AG04450 (cell line): ENCODE results near the gene CFAP46. TPM values are rescaled to one million over a fixed set of nuclear protein-coding genes. Genes with fewer than 3 reads are reported as not detected.

Experiments
- CTCF ChIA-PET: fragments of 300-600, 350-600 bp; formaldehyde crosslinking; extraction: SDS; loops from one replicate; lab custom pipeline; 2022; ENCODE audit warnings: antibody characterized with exemption, inconsistent platforms; lab: Charles Lee
- POLR2A ChIA-PET: fragments of 350-600 bp; formaldehyde crosslinking; extraction: SDS; loops from one replicate; lab custom pipeline; 2021; ENCODE audit warnings: antibody characterized with exemption, inconsistent platforms; lab: Yijun Ruan, JAX
- DNase-seq: peaks from one replicate; pipeline ENCODE4 v3.0.0-alpha.2; 2011; ENCODE audit warnings: low read depth, low spot score
- H3K27ac ChIP-seq: one replicate; pipeline ENCODE4 v1.5.1; 2012; ENCODE audit warnings: low read depth, low read length, control low read depth
- H3K27me3 ChIP-seq: one replicate; pipeline ENCODE4 v1.6.0; 2012; ENCODE audit warnings: low read length; ENCODE audit not compliant: control insufficient read depth, insufficient read depth
- H3K4me3 ChIP-seq: 2 replicates; pipeline ENCODE4 v1.5.1; 2011; ENCODE audit warnings: mild to moderate bottlenecking, low read depth, low read length, control low read depth
- H3K9me3 ChIP-seq: 2 replicates; pipeline ENCODE4 v1.5.1; 2012; ENCODE audit warnings: low read length; ENCODE audit not compliant: control insufficient read depth, insufficient read depth
- polyA plus RNA-seq: library from polyadenylated mRNA; depleted of rRNA; stranded (reverse); fragments of >200 nt; gene quantifications from 2 replicates; pipeline ENCODE4 v1.2.3, GENCODE V29; 2011
- TF ChIP-seq, protein P1 (sequence below): IDR thresholded peaks from 2 replicates; pipeline ENCODE4 v1.5.1; 2011; ENCODE audit warnings: low read depth, low read length, control low read depth, inconsistent platforms

The CFAP46 gene
- polyA plus RNA-seq, 1 experiment, result 2.7 TPM

DNA sequence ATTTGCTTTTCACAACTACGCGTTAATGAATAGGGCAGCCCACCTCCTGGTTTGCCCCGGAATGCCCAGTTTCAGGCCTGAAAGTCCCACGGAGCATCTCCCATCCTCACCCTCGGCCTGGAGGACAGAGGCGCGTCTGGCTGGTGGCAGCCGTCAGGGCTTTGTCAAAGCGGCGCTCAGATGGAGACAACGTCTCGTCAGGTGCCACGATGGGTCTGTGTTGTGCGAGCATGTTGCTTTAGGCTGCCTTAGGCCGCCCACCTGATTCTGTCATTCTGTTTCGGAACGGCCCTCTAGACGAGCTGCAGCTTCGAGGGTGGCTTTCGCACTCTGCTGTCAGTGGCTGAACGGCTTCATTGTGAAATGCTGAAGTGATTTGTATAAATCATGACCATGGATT lies 39.4 kb upstream of the CFAP46 start:
- TF ChIP-seq, protein P1, sequence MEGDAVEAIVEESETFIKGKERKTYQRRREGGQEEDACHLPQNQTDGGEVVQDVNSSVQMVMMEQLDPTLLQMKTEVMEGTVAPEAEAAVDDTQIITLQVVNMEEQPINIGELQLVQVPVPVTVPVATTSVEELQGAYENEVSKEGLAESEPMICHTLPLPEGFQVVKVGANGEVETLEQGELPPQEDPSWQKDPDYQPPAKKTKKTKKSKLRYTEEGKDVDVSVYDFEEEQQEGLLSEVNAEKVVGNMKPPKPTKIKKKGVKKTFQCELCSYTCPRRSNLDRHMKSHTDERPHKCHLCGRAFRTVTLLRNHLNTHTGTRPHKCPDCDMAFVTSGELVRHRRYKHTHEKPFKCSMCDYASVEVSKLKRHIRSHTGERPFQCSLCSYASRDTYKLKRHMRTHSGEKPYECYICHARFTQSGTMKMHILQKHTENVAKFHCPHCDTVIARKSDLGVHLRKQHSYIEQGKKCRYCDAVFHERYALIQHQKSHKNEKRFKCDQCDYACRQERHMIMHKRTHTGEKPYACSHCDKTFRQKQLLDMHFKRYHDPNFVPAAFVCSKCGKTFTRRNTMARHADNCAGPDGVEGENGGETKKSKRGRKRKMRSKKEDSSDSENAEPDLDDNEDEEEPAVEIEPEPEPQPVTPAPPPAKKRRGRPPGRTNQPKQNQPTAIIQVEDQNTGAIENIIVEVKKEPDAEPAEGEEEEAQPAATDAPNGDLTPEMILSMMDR, result no peak
- Histone ChIP-seq H3K9me3 (peaks cover 12% of the 10 kb centered on the region; the same call in 1 of the 2 replicates), H3K27me3 (peaks cover 3% of the 10 kb centered on the region), H3K27ac (no peak overlapping the region), H3K4me3 (no peak overlapping the region)
- no peak for DNase-seq
- POLR2A ChIA-PET, result no interaction called here
- CTCF ChIA-PET, result no interaction called here

DNA sequence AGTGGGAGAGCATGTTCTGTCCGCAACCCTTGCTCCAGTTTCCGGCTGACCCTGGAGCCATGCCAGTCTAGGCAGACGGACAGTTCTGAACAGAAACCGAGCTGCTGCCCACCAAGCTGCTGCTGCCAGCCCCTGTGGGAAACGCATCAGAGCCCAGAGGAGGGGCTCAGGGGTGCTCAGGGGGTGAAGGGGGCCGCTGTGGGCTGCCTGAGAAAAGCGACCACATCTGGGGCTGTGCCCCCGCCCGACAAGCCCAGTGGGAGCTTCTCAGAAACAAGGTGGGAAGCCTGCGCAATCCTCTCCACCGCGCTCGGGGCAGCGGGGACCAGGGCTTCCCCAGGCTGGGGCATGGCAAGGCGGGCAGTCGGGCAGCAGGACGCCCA lies 38.8 kb upstream of the CFAP46 start:
- TF ChIP-seq, protein P1, result no peak
- ChIA-PET CTCF (no interaction called here), POLR2A (no interaction called here)
- Histone ChIP-seq H3K4me3 (no peak overlapping the region), H3K9me3 (peaks cover 12% of the 10 kb centered on the region; the same call in 1 of the 2 replicates), H3K27me3 (peaks cover 3% of the 10 kb centered on the region), H3K27ac (no peak overlapping the region)
- DNase-seq, result no peak

DNA sequence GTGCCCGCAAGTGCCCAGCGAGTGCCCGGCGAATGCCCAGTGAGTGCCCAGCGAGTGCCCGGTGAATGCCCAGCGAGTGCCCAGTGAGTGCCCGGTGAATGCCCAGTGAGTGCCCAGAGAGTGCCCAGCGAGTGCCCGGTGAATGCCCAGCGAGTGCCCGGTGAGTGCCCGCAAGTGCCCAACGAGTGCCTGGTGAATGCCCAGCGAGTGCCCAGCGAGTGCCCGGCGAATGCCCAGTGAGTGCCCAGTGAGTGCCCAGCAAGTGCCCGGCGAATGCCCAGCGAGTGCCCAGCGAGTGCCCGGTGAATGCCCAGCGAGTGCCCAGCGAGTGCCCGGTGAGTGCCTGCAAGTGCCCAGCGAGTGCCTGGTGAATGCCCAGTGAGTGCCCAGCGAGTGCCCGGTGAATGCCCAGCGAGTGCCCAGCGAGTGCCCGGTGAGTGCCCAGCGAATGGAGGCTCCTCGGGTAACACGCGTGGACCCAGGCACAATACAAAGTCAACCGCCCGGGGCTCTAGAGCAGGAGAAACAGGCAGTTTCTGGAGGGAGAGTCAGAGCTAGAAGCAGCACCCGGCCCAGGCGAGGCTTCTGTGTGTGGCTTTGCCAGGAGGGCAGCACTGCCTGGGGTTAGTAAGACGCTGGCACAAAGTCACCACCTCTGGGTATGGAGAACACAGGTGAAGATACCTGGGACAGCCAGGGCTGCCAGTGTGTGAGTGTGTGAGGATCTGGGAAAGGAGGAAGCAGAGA lies 38.2 kb upstream of the CFAP46 start:
- no peak overlapping the region for H3K4me3 ChIP-seq
- DNase-seq, result no peak
- no peak overlapping the region for H3K27ac ChIP-seq
- POLR2A ChIA-PET, result no interaction called here
- TF ChIP-seq, protein P1, result no peak
- CTCF ChIA-PET, result no interaction called here
- H3K9me3 ChIP-seq, result peaks cover 12% of the 10 kb centered on the region; the same call in 1 of the 2 replicates
- peaks cover 3% of the 10 kb centered on the region for H3K27me3 ChIP-seq

DNA sequence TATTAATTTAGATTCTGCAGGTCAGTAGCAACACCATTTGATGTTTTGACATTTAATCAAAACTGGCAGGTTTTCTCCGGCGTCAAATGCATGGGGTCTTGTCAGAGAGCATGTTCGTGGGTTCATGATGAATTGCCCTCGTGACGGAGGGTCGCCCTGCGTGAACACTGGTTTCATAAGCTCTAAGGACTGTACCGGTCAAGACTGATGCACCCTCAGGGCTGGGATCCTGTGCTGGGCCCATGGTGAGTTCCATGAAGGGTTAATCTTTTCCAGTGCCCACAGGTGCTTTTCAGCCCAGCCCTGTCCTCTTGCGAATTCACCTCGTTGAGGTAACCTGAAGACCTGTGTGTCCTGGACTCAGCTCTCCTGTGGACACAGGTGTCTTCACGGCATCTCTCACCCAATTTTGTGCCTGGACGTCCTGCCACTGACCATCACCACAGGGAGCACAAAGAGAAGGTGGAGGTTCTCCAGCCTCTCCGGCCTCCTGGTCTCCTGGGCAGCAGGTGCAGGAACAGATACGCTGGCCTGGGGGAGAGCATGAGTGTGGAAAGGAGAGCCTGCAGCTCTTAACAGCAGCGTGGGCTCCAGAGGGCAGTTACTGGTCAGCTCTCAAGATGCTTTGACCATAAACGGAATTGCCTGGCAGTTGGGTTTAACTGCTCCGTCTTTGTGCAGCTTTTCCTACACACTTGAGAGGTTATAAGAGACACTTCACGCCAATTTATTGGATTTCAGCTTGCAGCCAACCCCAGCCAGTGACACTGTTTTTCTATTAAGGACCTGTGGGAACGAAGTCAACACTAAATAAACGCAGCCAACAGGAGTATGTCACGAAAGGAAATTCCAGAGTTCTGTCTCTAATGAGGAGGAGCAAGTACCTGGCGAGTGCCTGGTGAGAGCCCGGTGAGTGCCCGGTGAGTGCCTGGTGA lies 37.4 kb upstream of the CFAP46 start:
- CTCF ChIA-PET, result interaction anchor here (0.6 kb wide), 1 partner anchor 17 kb away, joined by 4 read pairs; no protein-coding TSS in a partner anchor

More for the DNA sequence above, 37.4 kb upstream of the CFAP46 start:
- Histone ChIP-seq H3K27me3 (peaks cover 10% of the 10 kb centered on the region), H3K9me3 (peaks cover 9% of the 10 kb centered on the region; the same call in 1 of the 2 replicates), H3K27ac (no peak overlapping the region), H3K4me3 (no peak overlapping the region)
- DNase-seq, result no peak
- POLR2A ChIA-PET, result no interaction called here
- TF ChIP-seq, protein P1, result no peak
